NCI-H748 (cell line): ENCODE results near the gene NEDD8.
"Not testable (repeated sequence)": the region's sequence is repeated elsewhere in the genome, so short reads cannot be mapped to it uniquely, and the experiment has no call there.

Experiments used
- DNase-seq: peaks from one replicate; lab custom pipeline; 2025; ENCODE audit not compliant: unreplicated experiment; lab: John Stamatoyannopoulos, UW

The NEDD8 gene

DNA sequence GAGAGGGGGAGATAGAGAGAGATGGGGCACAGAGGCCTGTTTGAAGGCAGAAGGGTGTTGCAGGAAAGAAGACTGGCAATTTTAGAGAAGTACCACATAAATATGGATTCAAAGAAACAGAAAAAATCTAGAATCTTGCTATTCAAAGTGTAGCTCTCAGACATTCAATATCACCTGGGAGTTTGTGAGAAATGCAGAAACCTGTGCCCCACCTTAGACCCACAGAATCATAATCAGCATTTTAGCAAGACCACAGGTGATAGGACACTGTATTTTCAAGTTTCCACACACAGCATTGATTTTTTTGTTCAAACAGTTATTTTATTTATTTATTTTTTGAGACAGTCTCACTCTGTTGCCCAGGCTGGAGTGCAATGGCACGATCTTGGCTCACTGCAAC is 3.3 kb downstream of the NEDD8 start:
- DNase-seq, result no peak

DNA sequence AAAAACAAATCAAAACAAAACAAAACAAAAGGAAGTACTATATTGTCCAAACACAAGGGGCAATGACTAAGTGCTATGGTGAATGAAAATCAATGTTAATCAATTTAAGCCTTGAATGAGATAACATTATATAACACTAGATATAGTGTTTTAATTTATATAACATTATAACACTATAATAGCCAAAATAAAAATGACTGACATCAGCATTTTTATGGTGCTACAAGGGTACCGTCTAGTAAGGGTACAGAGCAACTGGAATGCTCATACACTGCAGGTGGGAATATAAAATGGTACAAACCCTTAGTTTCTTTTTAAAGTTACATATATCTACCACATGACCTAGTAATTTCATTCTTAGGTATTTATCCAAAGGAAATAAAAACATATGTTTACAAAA is 5.7 kb downstream of the NEDD8 start:
- DNase-seq, result no peak

DNA sequence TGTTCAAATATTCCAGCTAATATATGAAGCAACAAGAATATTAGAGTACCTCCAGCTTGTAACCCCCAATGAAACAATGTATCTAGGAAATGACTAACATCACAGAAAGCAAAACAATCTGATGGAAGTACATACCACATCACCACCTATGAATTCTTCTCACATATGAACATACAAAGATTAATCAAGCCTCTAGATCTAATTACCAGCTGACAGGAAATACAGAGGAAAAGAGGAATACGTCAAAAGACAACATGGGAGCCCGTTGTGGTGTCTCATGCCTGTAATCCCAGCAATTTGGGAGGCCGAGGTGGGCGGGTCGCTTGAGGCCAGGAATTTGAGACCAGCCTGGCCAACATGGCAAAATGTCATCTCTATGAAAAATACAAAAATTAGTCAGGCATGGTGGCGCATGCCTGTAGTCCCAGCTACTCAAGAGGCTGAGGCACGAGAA is 7.5 kb downstream of the NEDD8 start:
- DNase-seq, result no peak

DNA sequence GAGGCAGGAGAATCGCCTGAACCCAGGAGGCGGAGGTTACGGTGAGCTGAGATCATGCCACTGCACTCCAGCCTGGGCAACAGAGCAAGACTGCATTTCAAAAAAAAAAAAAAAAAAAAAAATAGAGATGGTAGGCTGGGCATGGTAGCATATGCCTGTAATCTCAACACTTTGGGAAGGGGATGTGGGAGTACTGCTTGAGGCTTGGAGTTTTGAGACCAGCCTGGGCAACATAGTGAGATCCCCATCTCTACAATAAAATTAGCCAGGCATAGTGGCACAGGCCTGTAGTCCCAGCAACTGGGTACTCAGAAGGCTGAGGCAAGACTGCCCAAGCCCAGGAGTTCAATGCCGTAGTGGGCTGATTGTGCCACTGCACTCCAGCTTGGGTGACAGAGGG is 9.2 kb downstream of the NEDD8 start:
- not testable (repeated sequence) for DNase-seq

DNA sequence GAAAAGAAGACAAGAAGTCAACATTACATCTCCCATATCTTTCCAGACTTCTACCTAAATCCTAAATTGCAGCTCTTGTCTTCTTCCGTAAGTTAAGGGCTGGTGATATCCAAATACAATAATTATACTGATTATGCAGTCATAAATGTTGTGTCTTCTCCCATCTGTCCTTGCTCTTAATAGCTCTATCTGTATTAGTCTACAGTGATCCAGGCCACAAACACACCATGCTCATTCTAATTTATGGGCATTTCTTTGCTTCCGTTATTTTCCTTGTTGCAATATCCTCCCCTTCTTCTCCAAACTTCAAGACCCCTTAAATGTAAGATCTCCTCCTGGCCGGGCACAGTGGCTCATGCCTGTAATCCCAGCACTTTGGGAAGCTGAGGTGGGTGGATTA is 12.6 kb downstream of the NEDD8 start:
- DNase-seq, result no peak

DNA sequence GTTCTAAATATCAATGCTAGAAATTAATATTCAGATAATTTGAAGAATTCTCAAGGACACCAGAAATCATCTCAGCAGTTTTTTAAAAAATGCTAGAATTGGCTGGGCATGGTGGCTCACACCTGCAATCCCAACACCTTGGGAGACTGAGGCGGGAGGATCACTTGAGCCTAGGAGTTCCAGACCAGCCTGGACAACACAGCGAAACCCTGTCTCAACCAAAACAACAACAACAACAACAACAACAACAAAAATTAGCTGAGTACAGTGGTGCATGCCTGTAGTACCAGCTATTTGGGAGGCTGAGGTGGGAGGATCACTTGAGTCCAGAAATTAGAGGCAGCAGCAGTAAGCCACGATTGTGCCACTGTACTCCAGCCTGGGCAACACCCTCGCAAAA is 13.1 kb downstream of the NEDD8 start:
- no peak for DNase-seq

DNA sequence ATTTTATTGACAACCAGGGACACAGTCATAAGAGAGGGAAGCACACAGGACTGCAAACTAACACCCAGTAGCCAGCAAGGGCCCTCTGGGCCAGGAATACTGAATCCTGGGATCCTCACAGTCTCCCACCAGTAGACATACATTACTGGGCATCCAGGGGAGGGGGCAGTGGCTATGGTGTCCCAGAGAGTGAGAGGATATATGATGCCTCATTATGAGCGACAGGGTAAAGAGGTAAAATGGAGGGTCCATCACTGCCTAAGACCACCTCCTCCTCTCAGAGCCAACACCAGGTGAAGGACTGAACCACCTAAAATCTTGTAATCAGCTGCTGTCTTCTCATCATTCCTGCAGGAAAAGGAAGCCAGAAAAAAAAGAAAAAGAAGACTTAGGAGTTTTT is 15.3 kb downstream of the NEDD8 start:
- not testable (repeated sequence) for DNase-seq

DNA sequence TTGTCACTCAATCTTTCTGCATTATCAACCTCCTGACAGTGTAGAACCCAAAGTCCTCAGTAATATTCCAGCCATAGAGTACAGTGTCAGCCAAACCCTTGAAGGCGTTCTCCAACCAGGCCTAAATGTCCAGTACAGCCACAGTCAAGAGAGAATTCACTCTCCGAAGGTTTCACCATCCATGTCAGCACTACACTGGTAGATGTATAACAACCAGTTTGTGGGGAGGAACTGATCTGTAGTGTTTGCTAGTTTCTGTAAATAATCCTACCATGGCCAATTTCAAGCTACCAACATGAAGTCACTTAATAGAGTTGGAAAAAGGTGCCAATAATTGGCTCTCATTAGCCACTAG is 15.8 kb downstream of the NEDD8 start:
- DNase-seq, result no peak

DNA sequence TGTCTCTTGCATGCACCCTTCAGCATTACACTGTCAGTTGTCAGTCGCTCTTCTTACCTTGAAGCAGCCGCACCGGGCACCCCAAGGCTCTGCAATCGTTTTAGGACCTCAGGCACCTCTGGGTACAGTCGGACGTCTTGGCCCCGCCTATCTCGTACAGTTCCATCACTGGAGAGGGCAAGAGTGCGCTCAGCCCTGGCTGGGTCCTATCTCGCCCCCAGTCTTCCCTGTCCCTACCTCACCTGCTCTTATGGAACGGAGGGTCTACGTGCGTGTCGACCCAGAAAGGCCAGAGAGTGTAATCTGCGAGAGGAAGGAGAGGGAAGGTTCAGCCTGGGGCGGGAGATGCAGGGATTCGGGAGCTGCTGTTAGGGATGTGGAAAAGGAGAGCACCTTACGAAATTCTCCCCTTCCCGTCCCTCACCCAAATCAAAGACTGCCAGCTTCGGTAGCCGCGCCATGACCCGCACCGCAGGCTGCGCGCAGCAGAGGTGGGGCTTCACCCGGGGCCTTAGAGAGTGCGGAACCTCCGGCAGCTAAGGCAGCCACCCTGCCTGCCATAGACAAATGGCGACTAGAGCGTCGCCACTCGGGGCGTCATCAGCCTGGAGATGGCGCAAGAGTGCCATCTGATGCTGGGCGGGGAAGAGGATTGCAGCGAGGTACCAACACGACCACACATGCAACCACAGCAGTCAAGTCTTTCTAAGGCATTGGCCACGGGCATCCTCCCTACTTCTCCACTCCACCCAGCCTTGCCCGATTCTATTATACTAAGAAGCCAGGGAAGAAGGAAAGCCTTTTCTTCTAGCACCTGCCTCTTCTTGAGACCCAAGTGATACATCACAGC is 16.4 kb downstream of the NEDD8 start, which contains the start of gene MDP1:
TSS of gene MDP1 (minus strand) at position 572 of the 850 bp plus-strand sequence. CDS start at position 461, 111 bp downstream.
- peak; percentile 91 for DNase-seq

DNA sequence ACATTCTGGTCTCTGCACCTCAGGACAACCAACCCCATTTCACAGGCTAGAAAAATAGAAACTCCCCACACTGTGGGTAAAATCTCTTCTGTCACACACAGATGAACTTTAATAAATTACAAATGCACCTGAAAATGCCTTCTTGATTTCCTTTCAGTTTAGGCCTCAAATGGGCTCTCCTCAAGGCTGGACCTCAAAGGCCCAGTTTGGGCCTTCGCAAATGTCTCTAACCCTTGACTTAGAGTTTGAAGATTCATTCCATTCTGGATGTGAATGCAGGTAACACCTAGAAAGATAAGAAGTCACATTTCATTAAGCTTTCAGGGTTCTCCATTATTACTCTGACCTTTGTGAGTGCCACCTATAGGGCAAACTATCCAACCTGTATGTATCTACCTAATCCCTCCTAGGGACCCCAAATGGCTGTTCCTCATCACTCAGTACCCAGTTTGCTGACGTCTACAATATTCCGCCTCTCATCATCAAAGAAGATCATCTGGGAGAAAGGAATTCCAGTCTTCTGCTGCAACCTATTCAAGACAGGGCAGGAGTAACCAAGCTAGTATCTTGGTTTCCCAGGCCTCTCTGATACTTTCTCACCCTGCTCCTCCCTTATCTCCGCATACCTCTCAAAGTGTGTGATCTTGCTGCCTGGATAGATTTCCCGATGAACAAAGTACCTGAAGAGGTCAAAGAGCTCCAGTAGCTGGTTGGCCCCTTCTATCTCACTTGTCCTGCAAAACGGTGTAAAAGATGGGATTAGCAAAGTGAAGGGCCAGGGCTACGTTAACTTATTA is 18.1 kb downstream of the NEDD8 start:
- DNase-seq, result no peak

DNA sequence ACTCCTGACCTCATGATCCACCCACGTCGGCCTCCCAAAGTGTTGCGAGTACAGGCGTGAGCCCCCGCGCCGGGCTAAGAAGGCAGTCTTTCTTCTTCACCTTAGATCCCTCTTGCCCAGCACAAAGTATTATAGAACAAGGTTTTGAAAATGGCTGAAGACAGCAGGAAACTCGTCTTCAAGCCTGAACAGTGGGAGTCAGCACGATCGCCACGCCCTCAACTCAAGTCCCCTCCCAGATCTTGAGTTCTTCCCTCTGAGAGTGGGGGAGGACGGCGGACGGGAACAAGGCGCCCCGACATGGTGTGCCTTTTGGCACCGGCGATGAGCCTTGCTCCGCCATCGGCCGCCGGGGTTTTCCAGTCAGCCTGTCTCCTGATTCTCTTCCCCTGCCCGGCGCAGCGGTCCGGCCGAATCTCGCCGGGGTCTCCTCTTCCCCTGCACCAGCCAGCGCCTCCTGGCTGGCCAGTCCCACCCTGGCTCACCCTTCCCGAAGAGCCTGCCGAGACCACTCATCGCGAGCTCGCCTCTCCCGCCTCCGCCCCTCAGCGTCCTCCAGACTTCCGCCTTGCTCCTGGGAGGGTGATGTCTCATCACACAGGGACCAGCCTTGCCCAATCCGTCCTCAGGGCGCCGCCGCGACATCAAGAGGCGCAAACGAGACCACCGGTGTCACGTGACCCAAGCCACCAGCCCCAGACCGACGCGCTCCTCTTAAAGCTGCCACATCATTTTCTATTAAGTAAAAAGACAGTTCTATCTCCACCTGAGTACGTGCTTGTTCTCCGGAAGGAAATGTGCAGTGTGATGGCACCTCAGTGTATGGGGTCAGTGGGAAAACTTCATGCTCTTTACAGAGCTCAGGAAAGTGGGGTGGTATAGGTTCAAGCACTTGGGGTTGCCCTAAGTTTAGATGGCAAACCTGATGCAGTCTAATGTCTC is 19.0 kb downstream of the NEDD8 start, which contains the start of gene CHMP4A:
TSS of gene CHMP4A (minus strand) at position 565 of the 942 bp plus-strand sequence. CDS start at position 516, 49 bp downstream.
- DNase-seq, result peak; percentile 98

DNA sequence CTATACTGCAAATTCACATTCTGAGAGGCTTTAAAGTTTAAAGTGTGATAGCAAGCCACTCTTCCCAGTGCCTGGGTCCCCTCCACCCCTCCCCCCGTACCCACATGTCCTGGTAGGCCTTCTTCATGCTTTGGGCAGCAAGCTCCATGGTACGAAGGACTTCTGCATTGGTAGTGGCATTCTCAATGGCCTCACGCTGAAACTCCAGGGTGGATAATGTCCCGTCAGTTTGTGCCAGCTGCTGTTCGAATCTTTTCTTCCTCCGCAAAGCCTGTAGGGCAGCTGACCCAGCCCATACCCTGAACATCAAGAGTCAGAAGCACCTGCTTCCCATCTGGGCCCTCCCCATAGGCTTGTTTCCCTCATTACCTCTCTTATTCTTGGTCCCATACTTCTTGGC is 20.9 kb downstream of the NEDD8 start:
- DNase-seq, result no peak

DNA sequence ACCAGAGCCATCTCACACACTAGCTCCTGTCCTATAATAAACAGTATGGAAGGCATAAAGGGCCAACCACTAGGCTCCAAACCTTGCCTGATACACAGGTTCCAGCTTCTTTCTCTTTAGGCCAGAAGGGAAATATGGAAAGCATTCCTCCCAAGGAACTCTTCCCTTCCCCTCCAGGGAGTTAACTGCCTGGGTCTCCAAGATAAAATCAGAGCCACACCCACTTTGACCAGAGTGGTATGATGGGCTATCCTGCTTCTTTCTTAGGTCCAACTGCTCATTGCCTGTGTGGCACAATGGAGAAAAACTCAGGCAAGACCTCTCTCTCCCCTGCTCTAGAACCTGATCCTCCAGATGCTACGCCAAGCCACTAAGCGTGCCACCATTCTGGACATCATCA is 24.5 kb downstream of the NEDD8 start:
- DNase-seq, result no peak

DNA sequence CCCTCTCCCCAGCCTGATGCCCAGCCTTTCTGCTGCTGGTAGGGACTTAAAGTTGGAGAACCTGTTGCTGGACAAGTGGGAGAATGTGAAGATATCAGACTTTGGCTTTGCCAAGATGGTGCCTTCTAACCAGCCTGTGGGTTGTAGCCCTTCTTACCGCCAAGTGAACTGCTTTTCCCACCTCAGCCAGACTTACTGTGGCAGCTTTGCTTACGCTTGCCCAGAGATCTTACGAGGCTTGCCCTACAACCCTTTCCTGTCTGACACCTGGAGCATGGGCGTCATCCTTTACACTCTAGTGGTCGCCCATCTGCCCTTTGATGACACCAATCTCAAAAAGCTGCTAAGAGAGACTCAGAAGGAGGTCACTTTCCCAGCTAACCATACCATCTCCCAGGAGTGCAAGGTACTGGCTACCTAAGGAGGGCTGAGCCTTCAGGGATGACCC is 25.0 kb downstream of the NEDD8 start:
- DNase-seq, result no peak

DNA sequence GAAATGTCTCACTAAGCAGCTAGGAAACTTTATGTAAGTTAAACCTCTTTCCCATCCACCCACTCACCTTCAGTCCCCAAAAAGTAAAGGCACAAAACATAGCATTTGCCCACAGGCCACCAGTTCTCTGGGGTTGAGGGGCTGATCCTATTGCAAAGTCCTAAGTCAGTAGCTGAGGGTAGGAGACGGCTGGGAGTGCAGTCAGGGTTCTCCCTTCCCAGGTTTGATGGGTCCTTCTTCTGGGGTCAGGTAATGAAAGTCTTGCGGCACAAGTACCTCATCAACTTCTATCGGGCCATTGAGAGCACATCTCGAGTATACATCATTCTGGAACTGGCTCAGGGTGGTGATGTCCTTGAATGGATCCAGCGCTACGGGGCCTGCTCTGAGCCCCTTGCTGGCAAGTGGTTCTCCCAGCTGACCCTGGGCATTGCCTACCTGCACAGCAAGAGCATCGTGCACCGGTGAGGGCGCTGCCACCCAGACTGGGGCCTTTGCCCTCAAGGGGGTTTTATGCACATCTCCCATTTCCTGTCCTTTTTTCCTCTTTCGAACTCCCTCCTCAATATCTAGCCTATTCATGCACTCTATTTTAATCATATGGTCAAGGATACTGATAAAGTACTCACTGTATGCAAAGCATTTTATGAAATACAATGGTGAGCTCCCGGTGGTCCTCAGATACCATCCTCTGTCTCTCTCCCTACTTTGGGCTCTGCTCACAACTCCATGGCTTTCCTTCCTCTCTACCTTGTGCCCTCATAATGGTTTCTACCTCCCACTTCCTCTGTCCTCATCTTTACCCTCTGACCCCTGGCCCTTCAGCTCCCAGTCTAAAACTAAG is 25.7 kb downstream of the NEDD8 start:
- no peak for DNase-seq

DNA sequence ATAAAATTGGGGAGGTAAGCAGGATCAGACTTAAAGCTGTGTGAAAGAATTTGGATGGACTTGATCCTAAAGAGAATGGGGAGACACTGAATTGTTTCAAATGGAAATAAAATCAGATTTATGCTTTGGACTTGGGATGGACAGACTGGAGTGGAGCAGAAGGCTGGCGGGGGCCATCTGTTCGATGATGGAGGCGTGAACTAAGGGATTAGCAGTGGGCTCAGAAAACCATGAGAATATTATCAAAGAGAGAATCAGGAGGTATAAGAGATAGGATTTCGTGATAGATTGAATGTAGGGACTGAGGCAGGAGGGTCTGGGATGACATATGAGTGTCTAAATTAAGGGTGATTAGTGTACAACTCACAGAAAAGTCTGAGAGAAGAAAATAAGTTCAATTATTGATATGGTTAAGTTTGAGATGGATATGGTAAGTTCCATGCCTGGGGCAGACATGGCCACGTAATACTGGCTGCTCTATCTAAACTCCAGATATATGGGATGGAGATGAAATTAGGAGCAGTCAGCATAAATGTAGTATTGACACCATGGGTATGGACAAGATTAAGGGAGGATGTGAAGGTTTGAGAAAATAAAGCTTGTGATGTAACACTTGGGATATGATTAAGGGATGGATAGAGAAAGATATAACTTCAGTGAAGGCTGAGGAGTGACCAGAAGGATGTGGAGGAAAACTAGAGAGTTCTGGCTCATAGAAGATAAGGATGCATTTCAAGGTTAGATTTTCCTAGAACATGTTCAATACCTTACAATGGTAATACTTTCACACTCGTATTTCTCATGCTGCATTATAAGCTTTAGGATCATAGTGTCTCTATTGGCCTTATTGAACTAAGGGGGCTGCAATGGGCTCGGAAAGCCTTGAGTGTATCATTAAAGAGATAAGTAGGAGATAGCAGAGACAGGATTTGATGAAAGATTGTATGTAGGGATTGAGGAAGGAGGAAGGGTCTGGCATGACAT is 27.7 kb downstream of the NEDD8 start:
- DNase-seq, result no peak

DNA sequence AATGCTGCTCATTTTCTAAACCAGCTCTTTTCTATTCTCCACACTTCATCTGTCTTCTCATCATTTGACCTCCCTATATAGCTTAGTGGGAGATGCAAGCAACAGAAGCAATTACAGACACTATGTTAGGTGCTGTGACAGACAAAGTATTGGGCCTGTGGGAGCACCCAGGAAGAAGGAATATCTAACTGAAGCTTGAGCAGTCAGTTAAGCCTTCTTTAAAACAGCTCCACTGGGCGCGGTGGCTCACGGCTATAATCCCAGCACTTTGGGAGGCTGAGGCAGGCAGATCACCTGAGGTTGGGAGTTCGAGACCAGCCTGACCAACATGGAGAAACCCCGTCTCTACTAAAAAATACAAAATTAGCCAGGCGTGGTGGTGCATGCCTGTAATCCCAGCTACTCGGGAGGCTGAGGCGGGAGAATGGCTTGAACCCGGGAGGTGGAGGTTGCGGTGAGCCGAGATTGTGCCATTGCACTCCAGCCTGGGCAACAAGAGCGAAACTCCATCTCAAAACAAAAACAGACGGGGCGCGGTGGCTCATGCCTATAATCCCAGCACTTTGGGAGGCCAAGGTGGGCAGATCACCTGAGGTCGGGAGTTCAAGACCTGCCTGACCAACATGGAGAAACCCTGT is 28.8 kb downstream of the NEDD8 start:
- not testable (repeated sequence) for DNase-seq

DNA sequence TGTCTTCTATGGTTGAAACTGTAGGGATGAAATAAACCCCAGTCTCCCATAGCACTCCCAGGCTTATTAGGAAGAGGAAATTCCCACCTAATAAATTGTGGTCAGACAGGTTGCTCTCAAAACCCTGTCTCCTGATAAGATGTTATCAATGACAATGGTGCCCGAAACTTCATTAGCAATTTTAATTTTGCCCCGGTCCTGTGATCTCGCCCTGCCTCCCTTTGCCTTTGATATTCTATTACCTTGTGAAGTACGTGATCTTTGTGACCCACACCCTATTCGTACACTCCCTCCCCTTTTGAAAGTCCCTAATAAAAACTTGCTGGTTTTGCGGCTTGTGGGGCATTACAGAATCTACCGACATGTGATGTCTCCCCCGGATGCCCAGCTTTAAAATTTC is 29.6 kb downstream of the NEDD8 start:
- not testable (repeated sequence) for DNase-seq
